Measurements from ENCODE around the gene AXIN2. TPM values are rescaled to one million over a fixed set of nuclear protein-coding genes. Genes with fewer than 3 reads are reported as not detected.

AXIN2 gene
- total RNA-seq, 1 experiment from 2014 or later: 2.4 TPM

GRCh38 chr17:65592125-65592965, 30.9 kb upstream of the AXIN2 start:
- no peaks in the 10 kb centered on the region for H3K4me1 ChIP-seq (ENCODE audit: control insufficient read depth, insufficient read depth, low read length)
- POLR2A ChIA-PET: interaction anchor here (0.6 kb wide), 1 partner anchor 9 kb away, joined by 9 read pairs; no protein-coding TSS in a partner anchor
- in situ Hi-C loops (cut with HindIII; ENCODE audit: low pct_unique_long_range_greater_than_20kb, low sequenced_read_pairs): no loop called here
- DNase-seq (ENCODE audit: low read depth, low spot score): no peak
- H3K27me3 ChIP-seq (ENCODE audit: control insufficient read depth, insufficient read depth, low read length): no peaks in the 10 kb centered on the region
- CTCF ChIA-PET: no interaction called here
- TF ChIP-seq POLR2AphosphoS5 (IDR thresholded peaks at IDR 0.05; ENCODE audit: low read depth, low read length) (no peak), SIN3A (IDR thresholded peaks at IDR 0.05; ENCODE audit: borderline replicate concordance, insufficient read depth, low read depth, low read length) (no peak), REST (IDR thresholded peaks at IDR 0.05; ENCODE audit: insufficient read depth in 1 of 2, low read depth in 2 of 2, low read length in 1 of 2) (no peak), TCF7L2 (IDR thresholded peaks at IDR 0.05; ENCODE audit: low read depth, low read length) (no peak), CTCF (IDR thresholded peaks at IDR 0.05) (no peak)
- H3K27ac ChIP-seq (ENCODE audit: low read length): no peak overlapping the region
- no peak overlapping the region for H3K4me3 ChIP-seq (ENCODE audit: low read depth in 2 of 2, low read length in 2 of 2)
- no peaks in the 10 kb centered on the region for H3K9me3 ChIP-seq (ENCODE audit: control insufficient read depth, insufficient read depth, low read depth, low read length)
- BruUV-seq (replicated peaks): no TSS peak
- no peaks in the 10 kb centered on the region for H3K36me3 ChIP-seq (ENCODE audit: control insufficient read depth, insufficient read depth, low read length)
- ATAC-seq: no peak
- intact Hi-C loops (cut with micrococcal nuclease; ENCODE audit: unreplicated experiment): no loop called here

- H3K27ac ChIP-seq (ENCODE audit: low read length): no peak overlapping the region
These were observed 27.9 kb upstream of the AXIN2 start for GRCh38 chr17:65589321-65589720.

More at GRCh38 chr17:65589321-65589720, 27.9 kb upstream of the AXIN2 start:
- BruUV-seq (replicated peaks): no TSS peak
- no peak overlapping the region for H3K4me3 ChIP-seq (ENCODE audit: low read depth in 2 of 2, low read length in 2 of 2)
- TF ChIP-seq TCF7L2 (IDR thresholded peaks at IDR 0.05; ENCODE audit: low read depth, low read length): no peak
- H3K4me1 ChIP-seq (ENCODE audit: control insufficient read depth, insufficient read depth, low read length): no peaks in the 10 kb centered on the region
- intact Hi-C loops (cut with micrococcal nuclease; ENCODE audit: unreplicated experiment) (no loop called here), in situ Hi-C loops (cut with HindIII; ENCODE audit: low pct_unique_long_range_greater_than_20kb, low sequenced_read_pairs) (no loop called here)
- no peaks in the 10 kb centered on the region for H3K9me3 ChIP-seq (ENCODE audit: control insufficient read depth, insufficient read depth, low read depth, low read length)
- DNase-seq (ENCODE audit: low read depth, low spot score): no peak
- H3K36me3 ChIP-seq (ENCODE audit: control insufficient read depth, insufficient read depth, low read length): no peaks in the 10 kb centered on the region
- H3K27me3 ChIP-seq (ENCODE audit: control insufficient read depth, insufficient read depth, low read length): no peaks in the 10 kb centered on the region
- ATAC-seq: no peak
- CTCF ChIA-PET: interaction anchor here (0.7 kb wide), 1 partner anchor 506 kb away, joined by 3 read pairs; no protein-coding TSS in a partner anchor
- POLR2A ChIA-PET: no interaction called here
